ENCODE measurements around the gene NR4A3. TPM values are rescaled to one million over a fixed set of nuclear protein-coding genes. Genes with fewer than 3 reads are reported as not detected.

NR4A3 gene
- total RNA-seq, 6 experiments from 2014 or later: 1.2 to 3.1 (median 2.4) TPM

GRCh38 chr9:99808454-99808853 is 13.2 kb upstream of the NR4A3 start:
- no peak for TF ChIP-seq CTCF (IDR thresholded peaks at IDR 0.05)
- Mint-ChIP-seq H3K27ac (no peak overlapping the region), H3K4me3 (no peak overlapping the region), H3K9me3 (no peaks in the 10 kb centered on the region), H3K4me1 (ENCODE audit: low read depth) (peaks cover 42% of the 10 kb centered on the region), H3K27me3 (ENCODE audit: insufficient read depth) (no peaks in the 10 kb centered on the region), H3K36me3 (ENCODE audit: low read depth) (no peaks in the 10 kb centered on the region)
- no peak for DNase-seq

- H3K4me3 Mint-ChIP-seq: no peak overlapping the region
- TF ChIP-seq CTCF (IDR thresholded peaks at IDR 0.05): no peak
- no peaks in the 10 kb centered on the region for H3K36me3 Mint-ChIP-seq (ENCODE audit: low read depth)
- DNase-seq: no peak
- H3K9me3 Mint-ChIP-seq: no peaks in the 10 kb centered on the region
- peaks cover 43% of the 10 kb centered on the region for H3K4me1 Mint-ChIP-seq (ENCODE audit: low read depth)
- no peak overlapping the region for H3K27ac Mint-ChIP-seq
- no peaks in the 10 kb centered on the region for H3K27me3 Mint-ChIP-seq (ENCODE audit: insufficient read depth)
These were observed 11.9 kb upstream of the NR4A3 start for GRCh38 chr9:99809586-99810319.

- TF ChIP-seq CTCF (IDR thresholded peaks at IDR 0.05): no peak
- no peak overlapping the region for H3K4me3 Mint-ChIP-seq
- no peaks in the 10 kb centered on the region for H3K36me3 Mint-ChIP-seq (ENCODE audit: low read depth)
- no peaks in the 10 kb centered on the region for H3K27me3 Mint-ChIP-seq (ENCODE audit: insufficient read depth)
- no peaks in the 10 kb centered on the region for H3K9me3 Mint-ChIP-seq
- H3K27ac Mint-ChIP-seq: no peak overlapping the region
- no peak for DNase-seq
- H3K4me1 Mint-ChIP-seq (ENCODE audit: low read depth): peaks cover 55% of the 10 kb centered on the region
These were observed 10.5 kb upstream of the NR4A3 start for GRCh38 chr9:99811172-99811571.

- no peaks in the 10 kb centered on the region for H3K27me3 Mint-ChIP-seq (ENCODE audit: insufficient read depth)
- no peaks in the 10 kb centered on the region for H3K36me3 Mint-ChIP-seq (ENCODE audit: low read depth)
- H3K27ac Mint-ChIP-seq: no peak overlapping the region
- H3K9me3 Mint-ChIP-seq: no peaks in the 10 kb centered on the region
- TF ChIP-seq CTCF (IDR thresholded peaks at IDR 0.05): no peak
- DNase-seq: no peak
- peaks cover 55% of the 10 kb centered on the region for H3K4me1 Mint-ChIP-seq (ENCODE audit: low read depth)
- no peak overlapping the region for H3K4me3 Mint-ChIP-seq
These were observed 9.9 kb upstream of the NR4A3 start for GRCh38 chr9:99811598-99812383.

- H3K36me3 Mint-ChIP-seq (ENCODE audit: low read depth): no peaks in the 10 kb centered on the region
- no peaks in the 10 kb centered on the region for H3K9me3 Mint-ChIP-seq
- no peak for TF ChIP-seq CTCF (IDR thresholded peaks at IDR 0.05)
- H3K27me3 Mint-ChIP-seq (ENCODE audit: insufficient read depth): no peaks in the 10 kb centered on the region; the same call in 1 of the 2 replicates
- no peak overlapping the region for H3K27ac Mint-ChIP-seq
- no peak for DNase-seq
- peaks cover 46% of the 10 kb centered on the region for H3K4me1 Mint-ChIP-seq (ENCODE audit: low read depth)
- no peak overlapping the region for H3K4me3 Mint-ChIP-seq
These were observed 7.9 kb upstream of the NR4A3 start for GRCh38 chr9:99813739-99814138.
